Stimulated activated CD4-positive, alpha-beta T cell treated with anti-CD3 and anti-CD28 coated beads, Interleukin-12 subunit alpha, Interleukin-12 subunit beta, amount 100 ng/mL, for 4 hours (primary cell): ENCODE results near the gene VWA1.
"Not testable (repeated sequence)": the region's sequence is repeated elsewhere in the genome, so short reads cannot be mapped to it uniquely, and the experiment has no call there.

Experiments
- DNase-seq: peaks from one replicate; pipeline ENCODE4 v3.0.0-alpha.2; 2020

Gene VWA1

DNA sequence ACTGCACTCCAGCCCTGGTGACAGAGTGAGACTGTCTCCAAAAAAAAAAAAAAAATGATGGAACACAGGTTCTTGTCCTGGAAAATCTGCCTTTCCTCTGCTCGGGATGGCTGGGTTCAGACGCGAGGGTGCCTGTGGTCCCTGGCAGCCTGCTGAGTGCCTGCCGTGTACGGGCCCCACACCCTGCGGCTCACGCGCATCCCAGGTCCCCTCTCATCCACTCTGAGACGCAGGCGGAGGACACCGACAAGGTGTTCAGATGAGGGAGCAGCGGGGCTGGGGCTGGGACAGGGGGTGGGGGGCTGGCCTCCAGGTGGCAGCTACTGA lies 10.1 kb upstream of the VWA1 start:
- DNase-seq, result no peak

DNA sequence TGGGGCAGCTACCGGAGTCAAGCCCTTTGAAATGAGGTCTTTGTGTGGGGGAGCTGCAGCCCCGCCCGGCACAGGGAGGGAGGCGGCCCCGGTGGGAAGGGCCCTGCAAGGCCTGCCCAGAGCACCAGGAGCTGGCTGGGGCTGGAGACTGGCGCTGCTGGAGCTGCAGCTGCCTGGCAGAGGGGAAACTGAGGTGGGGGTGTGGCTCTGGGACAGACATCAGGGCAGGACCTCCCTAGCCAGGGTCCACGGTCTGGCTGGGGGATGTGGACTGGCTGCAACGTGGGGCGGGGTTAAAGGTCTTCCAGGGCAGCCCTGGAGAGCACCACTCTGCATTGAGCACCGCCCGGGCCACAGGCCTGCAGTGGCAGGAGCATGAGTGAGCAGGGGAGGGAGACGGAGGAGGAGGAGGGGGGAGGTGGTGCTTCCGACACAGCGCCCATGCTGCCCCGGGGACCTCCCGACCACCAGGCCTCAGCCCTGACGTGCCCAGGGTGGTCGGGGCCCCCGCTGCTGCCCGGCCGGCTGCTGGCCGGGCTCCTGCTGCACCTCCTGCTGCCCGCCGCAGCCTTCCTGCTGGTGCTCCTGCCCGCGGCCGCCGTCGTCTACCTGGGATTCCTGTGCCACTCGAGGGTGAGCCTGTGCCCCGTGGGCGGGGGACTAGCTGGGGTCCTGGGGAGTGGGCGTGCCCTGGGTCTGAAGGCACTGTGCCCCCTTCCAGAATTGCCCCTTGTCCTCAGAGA lies 9.6 kb upstream of the VWA1 start:
- DNase-seq, result no peak

DNA sequence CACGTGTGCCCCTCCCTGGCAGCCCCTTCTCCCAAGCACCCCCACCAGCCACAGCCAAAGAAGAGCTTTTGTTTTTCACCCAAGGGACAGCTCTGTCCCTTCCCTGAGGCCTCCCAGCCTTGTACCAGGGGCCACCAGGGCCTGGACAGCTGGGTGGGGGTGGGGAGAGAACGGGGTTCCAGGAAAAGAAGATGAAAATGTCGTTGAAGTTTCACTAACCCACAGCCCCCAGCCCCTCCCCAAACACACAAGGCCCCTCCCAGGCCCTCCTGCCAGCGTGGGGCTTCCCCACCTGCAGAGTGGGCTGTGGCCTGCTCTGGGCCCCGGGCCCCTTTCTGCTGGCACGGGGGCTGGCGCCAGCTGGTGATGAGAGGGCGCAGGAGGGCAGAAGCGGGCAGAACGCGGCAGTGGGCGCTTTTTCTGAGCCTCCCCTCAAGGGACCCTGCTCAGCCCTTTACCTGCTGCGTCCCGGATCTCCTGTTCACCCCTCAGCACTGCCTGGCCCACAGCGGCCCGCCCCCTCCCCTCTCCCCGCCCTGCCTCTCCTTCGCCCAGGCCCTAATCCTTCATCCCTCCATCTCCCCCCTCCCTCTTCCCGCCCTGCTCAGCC lies 8.9 kb upstream of the VWA1 start:
- DNase-seq, result no peak

DNA sequence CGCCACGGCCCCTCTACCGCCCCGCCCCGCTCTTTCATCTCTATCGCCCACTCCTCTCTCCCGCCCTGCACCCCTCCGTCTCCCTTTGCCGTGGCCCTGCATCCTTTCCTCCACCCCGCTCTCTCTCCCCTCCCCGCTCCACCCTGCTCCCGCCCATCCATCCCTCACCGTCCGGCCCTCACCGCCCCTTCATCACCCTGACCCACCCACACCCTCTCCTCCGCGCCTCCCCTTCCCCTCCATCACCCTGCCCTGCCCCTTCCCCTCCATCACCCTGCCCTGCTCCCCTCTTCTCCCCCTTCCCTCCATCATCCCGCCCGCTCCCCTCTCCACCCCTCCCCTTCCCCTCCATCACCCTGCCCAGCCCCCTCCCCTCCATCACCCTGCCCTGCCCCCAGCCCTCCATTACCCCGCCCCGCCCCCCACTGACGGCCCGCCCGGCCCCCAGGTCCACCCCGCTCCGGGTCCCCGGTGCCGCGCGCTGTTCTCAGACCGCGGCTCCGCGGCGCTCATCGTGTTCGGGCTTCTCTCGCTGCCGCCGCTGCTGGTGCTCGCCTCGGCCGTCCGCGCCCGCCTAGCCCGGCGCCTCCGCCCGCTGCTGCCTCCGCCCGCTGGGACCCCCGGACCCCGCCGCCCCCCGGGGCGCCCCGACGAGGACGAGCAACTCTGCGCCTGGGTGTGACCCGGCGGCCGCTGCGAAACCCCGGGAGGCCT lies 8.2 kb upstream of the VWA1 start:
- no peak for DNase-seq

DNA sequence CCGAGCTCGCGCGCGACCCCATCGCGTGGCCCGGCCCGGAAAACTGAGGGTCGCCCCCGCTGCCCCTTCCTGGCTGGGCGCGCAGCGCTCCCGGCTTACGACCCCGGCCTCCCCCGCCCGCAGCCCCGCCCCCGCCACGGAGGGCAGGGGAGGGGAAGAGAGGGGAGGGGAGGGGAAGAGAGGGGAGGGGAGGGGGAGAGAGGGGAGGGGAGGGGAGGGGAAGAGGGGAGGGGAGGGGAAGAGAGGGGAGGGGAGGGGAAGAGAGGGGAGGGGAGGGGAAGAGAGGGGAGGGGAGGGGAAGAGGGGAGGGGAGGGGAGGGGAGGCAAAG lies 7.7 kb upstream of the VWA1 start:
- DNase-seq, result no peak

DNA sequence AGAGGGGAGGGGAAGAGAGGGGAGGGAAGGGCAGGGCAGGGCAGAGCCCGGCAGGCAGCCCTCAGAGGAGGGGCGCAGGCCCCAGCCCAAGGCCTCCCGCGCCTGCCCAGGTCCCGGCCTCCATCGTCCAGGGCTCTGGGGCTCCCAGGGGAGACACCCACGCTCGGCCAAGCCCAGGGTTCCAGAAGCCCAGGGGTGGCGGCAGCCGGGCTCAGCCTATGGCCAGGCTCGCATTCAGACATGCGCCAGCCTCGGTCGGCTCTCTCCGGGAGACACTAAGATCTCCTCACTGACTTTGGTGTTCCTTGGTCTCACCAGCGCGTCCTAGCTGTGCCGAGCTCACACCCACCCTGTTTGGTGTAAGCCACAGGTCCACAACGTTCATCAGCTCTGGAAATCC lies 7.3 kb upstream of the VWA1 start:
- DNase-seq, result no peak

DNA sequence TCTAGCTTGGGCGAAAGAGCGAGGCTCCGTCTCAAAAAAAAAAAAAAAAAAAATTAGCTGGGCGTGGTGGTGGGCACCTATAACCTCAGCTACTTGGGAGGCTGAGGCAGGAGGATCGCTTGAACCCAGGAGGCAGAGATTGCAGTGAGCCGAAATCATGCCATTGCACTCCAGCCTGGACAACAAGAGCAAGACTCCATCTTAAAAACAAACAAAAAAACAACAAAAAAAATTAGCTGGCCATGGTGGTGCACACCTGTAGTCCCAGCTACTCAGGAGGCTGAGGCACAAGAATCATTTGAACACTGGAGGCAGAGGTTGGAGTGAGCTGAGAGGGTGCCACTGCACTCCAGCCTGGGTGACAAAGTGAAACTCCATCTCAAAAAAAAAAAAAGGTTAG lies 6.5 kb upstream of the VWA1 start:
- not testable (repeated sequence) for DNase-seq

DNA sequence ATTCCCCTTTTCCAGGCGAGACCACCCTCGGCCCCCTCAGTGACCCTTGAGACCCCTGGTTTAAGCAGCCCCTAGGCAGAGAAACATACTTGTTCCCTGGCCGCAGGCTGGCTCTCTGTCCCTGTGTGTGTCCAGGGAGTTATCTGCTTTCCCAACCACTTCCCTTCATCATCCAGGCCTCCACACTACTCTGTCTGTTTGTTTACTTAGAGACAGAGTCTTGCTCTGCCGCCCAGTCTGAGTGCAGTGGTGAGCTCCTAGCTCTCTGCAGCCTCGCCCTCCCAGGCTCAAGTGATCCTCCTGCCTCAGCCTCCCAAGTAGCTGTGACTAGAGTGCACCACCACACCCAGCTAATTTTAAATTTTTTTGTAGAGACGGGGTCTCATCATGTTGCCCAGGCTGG lies 5.8 kb upstream of the VWA1 start:
- DNase-seq, result no peak

DNA sequence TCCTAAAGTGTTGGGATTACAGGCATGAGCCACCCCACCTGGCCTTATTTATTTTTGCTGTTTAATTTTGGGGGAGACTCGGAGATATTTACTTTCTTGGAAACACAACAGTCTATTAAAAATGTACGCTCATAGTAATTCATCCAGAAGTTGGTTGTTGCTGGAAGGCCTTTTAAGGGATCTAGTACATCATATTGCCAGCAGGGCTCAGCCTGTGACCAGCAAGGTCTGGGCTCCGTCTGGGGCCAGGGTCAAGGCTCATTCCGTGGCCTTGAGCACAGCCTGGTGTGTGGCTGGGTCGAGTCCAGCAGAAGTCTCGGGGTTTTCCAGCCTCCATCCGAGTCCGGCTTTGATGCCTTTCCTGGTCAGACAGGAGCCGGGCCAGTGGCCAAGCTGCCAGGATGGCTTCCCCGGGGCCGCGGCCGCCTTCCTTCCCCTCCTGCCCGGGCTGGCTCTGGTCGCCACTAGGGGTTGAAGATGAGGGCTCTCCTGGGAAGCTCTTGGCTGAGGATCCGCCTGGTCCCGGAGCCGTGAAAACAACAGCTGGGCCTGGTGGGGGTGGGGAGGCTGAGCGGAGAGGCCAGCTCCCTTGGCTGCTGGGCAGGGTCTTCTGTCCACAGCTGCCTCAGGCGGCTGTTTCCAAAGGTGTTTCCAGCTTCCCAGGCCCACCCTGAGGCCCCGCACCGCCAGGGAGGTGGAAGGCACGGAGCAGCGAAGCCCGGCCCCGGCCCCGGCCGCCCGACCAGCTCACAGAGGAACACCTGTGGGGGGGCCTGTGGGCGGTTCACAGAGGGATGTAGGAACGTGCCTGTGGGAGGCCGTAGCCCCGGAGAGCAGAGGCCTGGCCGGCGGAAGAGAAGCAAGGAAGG lies 5.1 kb upstream of the VWA1 start:
- no peak for DNase-seq

DNA sequence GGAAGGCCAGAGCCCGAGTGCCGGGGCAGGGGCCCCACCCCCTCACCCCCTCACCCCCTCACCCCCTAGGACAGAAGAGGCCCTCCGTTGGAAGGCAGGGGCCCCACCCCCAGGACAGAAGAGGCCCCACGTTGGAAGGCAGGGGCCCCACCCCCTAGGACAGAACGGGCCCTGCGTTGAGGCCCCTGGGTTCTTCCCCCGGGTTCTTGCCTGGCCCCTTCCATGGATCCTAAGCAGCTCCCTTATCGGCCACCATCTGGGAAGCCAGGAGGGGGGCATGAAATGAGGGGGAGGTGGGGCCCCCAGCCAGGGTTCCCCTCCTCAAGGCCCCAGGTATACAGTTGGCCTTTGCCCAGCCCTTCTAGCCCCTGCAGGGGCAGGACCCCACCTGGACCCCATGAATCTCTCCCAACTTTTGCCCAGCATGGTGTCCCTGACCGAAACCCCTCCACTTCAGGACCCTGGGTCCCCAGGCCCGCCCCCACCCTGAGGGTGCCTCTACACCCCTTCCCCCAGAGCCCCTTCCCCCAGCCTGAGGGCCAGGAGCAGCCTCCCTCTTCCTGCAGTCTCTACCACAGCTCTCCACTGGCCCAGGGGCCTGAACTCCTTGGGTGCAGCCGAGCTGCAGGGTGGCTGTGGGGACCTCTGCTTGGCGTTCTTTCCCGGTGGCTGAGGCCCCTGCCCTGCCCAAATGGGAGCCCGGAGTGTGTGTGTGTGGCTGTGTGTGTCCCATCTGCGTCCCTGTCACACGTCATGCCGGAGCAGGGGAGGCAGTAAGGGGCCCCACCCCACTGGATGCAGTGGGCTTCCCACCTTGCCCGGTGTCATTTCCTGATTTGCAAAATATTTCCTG lies 4.3 kb upstream of the VWA1 start:
- no peak for DNase-seq

DNA sequence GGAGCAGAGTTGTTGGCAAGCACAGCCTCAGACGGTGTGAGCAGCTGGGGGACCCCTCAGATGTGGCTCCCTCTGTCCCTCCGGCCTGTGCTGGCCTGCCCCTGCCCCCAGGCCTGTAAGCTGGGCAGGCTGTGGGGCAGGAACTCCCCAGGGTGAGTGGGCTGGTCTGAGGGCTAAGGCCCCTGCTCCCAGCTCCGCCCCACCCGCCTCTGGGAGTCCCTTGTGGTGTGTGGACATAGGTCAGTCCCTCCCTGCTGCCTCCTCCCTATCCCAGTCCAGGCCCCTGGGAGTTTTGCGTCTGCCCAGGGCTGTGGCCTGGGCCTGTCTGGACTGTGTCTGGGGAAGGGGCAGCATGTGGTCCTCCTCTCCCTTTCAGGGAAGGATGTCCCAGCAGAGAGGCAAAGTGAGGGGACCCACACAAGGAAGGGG lies 3.6 kb upstream of the VWA1 start:
- DNase-seq, result no peak

DNA sequence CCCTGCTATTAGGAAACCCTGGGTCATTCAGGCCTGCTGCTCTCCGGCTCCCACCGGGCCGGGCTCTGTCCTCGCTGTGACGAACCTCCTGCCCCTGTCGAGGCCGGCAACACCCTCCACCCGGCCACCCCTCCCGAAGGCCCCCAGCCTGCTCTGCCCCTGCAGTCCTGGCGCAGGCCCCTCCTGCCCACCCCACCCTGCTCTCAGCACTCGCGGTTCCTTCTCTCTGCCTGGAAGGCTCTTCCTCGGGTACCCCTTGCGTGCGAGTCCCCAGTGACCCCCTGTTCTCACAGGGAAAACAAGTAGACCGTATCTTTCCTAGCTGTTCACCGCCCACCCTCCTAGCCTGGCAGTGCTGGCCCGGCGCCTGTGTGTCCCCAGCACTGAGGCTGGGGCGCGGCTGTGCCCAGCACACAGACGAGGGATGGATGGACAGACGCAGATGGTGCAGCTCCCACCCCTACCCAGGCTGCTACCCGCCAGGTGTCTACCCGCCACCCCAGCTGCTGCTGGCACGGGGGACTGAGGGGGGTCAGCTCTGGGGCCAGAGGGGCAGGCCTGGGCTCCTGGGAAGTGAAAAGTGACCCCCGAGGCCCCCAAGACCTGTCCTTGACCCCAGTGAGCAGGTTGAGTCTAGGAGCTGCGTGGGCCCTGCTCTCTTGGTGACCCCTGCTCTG lies 3.1 kb upstream of the VWA1 start:
- no peak for DNase-seq

DNA sequence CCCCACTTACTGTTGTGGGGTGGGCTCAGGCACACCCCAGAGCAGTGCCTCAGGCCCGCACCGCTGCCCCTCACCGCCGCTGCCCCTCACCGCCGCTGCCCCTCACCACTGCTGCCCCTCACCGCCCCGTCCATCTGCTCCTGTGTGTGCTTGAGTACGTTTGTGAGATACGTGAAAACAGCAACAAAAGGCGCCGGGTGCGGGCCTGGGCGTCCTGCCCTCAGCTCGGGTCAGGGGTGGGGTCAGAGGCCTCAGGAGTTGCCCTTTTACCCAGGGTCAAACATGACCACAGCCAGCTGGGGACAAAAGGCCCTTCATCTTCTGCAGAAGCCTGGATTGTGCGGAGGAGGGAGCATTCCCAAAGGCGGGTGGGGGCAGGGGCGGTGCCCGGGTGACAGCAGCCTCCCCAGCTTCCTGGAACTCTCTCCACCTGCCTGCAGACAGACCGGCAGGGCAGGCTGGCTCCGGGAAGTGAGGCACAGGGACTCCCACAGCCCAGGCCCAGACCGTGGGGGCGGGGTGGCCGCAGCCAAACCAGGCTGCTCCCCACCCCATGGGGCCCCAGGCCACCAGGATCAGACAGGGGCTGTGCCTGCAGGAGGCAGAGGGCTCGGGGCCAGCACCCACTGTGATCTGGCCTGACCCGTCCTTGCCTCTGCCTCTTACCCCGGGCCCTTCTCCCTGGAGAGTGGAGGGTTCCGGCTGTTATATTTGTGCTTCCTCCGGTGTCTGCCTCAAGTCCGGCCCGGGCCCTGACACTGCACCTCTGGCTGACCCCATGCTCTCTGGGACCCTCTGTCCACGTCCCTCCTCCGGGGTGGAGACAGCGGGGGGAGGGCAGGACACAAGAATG lies 2.3 kb upstream of the VWA1 start:
- no peak for DNase-seq

DNA sequence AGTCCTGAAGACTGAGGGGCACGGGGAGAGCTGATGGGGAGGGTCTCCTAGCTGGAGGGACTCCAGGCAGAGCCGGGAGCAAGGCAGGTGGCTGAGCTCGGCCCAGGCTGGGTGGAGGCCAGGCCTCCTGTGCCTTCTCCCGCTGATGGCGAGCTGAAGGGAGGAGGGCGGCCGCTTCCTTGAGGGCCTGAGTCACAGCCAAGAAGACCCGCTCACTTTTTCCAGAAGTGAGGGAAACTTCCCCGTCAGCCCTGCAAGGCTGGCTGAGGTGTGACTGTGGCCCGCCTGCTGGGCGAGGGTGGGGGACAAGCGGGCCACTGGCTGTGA lies 1.7 kb upstream of the VWA1 start:
- DNase-seq, result peak; percentile 48

DNA sequence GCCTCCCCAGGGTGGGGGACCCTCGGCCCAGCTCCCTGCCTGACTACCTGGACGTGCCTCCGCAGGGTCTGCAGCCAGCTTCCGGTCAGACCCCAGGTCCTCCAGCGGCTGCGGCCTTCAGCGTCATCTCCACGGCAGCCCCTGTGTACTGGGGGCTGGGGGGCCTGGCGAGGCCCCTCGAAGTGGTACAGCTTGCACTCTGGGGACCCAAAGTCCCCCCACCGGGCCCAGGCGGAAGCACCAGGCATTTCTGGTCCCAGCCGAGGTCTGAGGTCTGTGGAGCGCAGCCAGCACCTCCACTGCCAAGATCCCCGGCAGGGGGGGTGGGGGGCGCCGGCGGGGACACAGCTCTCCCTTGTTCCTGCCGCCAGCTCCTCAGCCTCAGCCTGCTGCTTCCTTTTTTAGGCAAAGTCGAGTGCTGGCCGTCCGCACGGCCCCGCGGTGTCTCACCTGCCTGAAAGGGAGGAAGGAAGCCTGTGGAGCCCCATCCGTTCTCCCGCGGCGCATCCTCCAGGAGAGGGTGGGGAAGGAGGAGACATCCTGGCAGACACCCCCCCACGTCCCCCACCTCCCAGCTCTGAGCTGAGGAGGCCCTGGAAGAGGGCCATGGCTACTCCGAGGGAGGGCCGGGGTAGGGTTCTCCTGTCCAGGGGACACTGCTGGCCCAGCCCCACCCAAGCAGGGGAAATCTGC lies 1.2 kb upstream of the VWA1 start:
- no peak for DNase-seq

DNA sequence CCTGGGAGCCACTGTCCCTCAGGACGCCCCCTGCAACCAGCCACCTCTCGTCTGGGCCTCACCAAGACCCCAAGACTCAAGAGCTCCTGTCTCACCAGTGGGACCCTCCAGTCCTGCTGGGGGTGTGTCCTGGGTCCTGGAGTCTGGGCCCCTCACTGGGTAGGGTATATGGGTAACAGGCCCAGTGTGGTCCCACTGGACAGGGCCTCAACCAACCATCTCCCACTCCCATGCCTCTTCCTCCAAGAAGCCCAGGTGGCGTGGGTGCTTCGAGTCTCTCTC lies 725 bp upstream of the VWA1 start:
- no peak for DNase-seq

DNA sequence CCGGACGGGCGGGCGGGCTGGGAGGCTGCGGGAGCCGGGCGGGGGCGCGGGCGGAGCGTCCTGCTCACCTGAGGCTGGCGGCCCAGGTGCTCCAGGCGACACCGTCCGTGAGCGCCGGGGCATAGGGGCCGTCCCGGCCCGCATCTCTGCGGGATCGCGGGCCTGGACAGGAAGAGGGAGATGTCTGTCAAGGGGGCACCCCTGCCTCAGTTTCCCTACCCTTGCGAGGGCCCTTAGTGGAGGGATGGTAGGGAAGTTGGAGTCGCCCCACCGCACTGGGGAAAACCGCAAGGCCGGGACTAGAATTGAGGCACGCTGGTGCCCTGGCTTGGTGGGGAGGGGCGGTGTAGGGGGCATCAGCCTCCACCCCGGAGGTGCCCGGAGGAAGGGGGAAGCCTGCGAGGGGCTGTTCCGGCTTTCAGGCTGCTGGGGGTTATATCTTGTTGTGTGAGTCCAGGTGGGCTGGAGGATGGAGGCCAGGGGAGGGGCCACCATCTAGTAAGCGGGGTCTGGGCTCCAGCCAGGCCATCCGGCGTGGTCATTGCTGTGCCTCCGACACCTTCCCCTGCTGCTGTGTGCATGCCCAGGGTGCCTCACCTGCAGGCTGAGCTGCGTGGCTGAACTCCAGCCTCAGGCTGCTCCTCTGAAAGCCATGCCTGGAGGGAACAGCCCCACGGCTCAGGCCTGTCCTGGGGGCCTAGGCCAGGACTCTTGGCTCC lies 580 bp downstream of the VWA1 start:
- no peak for DNase-seq

DNA sequence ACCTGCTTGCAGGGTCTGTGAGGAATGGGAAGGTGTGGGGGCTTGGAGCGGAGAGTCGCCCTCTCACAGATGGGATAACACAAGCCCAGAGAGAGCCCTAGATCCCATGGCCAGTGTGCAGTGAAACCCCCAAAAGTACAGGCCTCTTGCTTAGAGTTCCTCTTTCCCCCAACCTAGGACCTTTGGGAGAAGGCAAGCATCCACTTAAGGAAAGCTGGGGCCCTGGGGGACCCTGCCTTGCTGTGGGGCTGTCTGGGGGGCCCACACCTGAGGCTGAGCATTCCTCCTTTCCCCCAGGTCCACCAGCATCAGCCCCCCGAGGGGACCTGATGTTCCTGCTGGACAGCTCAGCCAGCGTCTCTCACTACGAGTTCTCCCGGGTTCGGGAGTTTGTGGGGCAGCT lies 1.1 kb downstream of the VWA1 start:
- no peak for DNase-seq

DNA sequence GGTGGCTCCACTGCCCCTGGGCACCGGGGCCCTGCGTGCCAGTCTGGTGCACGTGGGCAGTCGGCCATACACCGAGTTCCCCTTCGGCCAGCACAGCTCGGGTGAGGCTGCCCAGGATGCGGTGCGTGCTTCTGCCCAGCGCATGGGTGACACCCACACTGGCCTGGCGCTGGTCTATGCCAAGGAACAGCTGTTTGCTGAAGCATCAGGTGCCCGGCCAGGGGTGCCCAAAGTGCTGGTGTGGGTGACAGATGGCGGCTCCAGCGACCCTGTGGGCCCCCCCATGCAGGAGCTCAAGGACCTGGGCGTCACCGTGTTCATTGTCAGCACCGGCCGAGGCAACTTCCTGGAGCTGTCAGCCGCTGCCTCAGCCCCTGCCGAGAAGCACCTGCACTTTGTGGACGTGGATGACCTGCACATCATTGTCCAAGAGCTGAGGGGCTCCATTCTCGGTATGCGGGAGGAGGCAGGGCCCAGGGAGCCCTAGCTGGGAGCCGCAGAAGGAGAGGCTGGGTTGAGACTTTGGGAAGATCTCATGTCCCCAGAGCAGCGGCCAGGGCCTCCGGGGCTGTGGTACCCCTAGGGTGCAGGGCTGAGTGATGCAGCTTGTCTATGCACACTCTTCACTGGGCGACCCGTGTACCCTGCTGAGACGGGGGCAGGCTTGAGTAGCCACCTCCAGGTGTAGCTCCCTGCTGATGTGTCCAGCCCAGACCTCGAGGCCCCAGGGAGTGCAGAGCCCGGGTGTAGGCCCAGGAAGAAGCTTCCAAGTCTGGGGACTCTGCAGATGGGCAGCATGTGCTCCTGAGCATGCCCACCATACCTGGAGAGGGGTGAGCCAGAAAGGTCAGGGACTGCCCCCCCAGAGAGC lies 1.8 kb downstream of the VWA1 start:
- no peak for DNase-seq
